DND-41 (cell line): Measurements from ENCODE around the gene ZNF254.

Source experiments
- EZH2 ChIP-seq: IDR thresholded peaks from 3 replicates; pipeline ENCODE4 v1.6.1; 2012; ENCODE audit warnings: borderline replicate concordance, low read depth, mild to moderate bottlenecking, moderate library complexity, low read length, inconsistent platforms; ENCODE audit not compliant: severe bottlenecking
- TF ChIP-seq, protein P1 (sequence below): IDR thresholded peaks from 2 replicates; pipeline ENCODE4 v1.5.1; 2012; ENCODE audit warnings: borderline replicate concordance, low read length, moderate library complexity, mild to moderate bottlenecking; ENCODE audit not compliant: poor library complexity, severe bottlenecking; ENCODE audit errors: extremely low read depth

DNA sequence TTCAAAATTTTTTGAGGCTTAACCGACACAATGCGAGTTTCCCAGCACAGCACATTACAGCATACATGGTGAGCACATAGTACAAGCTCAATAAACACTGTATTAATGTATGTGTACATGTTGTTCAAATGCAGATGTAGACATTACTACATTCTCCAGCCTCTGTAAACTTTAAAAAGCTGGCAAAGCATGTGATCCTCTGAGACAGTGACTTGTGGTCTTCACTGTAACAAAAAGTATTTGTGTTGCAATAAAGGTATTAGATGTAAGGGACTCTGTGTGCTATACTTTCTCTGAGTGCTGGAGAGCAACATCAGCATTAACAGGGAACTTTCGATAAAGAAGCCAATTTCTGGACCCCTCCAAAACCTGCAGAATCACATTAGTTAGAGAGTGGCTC is 46.4 kb upstream of the ZNF254 start:
- TF ChIP-seq, protein P1, sequence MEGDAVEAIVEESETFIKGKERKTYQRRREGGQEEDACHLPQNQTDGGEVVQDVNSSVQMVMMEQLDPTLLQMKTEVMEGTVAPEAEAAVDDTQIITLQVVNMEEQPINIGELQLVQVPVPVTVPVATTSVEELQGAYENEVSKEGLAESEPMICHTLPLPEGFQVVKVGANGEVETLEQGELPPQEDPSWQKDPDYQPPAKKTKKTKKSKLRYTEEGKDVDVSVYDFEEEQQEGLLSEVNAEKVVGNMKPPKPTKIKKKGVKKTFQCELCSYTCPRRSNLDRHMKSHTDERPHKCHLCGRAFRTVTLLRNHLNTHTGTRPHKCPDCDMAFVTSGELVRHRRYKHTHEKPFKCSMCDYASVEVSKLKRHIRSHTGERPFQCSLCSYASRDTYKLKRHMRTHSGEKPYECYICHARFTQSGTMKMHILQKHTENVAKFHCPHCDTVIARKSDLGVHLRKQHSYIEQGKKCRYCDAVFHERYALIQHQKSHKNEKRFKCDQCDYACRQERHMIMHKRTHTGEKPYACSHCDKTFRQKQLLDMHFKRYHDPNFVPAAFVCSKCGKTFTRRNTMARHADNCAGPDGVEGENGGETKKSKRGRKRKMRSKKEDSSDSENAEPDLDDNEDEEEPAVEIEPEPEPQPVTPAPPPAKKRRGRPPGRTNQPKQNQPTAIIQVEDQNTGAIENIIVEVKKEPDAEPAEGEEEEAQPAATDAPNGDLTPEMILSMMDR: no peak
- TF ChIP-seq EZH2: no peak
